ENCODE data around the gene HIC2.
"Not testable (repeated sequence)": the region's sequence is repeated elsewhere in the genome, so short reads cannot be mapped to it uniquely, and the experiment has no call there.

Gene HIC2

DNA sequence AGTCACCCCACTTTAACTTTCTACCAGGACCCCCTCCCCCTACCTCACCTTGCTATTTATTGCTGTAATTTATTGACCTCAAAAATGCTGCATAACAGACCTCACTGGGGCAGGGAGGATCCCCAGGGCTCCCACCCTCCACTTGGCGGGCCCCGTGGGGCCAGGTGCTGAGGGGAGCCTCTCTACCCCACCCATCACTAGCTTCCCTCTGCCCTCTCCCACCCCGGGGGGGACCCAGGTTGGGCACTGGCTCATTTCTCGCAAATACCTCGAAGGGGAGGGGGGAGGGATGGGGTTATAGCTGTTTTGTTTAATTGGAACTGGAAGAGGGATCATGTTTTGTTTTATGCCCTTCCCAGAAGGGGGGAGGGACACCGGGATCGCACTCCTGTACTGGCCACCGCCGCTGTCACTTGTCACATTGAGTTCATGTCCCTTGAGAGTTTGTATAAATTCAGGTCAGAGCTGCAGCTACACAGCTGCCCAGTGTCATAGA, 33.7 kb downstream of the HIC2 start:
- no peak for DNase-seq

DNA sequence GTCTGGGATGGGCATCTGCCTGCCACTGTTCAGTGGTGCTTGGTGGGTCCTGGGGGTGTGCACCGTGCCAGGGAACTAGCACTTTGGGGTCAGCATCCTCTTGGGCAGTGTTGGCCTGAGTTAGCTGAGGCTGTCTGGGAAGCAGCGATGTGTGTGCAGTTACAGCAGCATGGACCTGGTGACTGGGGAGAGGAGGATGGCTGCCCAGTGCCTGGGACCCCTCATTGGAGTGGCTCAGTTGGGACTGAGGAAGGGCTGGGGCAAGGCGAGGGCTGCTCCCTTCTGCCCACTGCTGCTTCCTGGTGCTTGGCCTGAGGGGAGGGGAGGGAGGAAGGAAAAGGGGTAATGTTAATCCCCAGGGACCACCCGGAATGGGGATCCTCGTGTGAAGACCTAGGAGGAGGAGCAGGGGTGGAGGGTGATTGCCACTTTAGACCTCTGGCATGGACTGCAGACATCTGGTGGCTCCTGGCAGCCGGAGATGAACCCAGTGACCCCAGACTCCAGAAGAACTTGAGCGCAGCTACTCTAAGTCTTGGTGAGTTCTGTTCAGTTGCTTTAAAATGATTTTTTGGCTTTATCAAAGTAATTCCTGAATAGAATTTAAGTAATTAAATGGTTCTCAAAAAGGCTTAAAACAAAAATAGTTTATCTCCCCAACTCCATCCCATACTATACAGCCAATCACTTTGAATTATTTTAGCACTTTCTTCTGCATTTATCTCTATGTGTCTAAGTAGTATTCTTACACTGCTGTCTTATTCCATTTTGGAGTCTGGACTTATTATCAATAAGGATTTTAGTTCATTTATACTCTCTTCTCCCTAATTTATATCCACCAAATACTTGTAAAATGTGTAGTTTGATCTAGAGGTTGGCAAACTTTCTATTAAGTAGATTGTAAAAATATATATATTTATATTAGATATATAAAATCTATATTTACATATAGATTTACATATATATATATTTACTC, 34.7 kb downstream of the HIC2 start:
- no peak for DNase-seq

DNA sequence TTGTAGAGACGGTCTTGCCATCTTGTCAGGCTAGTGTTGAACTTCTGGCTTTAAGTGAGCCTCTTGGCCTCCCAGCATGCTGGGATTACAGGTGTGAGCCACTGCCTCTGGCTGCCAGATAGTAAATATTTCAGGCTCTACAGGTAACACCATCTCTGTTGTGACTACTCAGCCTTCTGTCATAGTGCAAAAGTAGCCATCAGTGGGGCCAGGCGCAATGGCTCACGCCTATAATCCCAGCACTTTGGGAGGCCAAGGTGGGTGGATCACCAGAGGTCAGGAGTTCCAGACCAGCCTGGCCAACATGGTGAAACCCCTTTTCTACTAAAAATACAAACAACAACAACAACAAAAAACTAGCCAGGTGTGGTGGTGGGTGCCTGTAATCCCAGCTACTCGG, 35.5 kb downstream of the HIC2 start:
- DNase-seq, result not testable (repeated sequence)

DNA sequence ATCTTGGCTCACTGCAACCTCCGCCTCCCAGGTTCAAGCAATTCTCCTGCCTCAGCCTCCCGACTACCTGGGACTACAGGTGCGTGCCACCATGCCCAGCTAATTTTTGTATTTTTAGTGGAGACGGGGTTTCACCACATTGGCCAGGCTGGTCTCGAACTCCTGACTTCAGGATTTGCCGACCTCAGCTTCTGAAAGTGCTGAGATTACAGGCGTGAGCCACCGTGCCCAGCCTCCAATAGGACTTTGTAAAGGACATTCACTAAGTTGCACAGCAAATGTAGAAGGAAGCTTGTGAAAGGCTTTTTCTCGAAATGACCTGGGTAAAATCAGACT, 37.8 kb downstream of the HIC2 start:
- DNase-seq, result not testable (repeated sequence)

DNA sequence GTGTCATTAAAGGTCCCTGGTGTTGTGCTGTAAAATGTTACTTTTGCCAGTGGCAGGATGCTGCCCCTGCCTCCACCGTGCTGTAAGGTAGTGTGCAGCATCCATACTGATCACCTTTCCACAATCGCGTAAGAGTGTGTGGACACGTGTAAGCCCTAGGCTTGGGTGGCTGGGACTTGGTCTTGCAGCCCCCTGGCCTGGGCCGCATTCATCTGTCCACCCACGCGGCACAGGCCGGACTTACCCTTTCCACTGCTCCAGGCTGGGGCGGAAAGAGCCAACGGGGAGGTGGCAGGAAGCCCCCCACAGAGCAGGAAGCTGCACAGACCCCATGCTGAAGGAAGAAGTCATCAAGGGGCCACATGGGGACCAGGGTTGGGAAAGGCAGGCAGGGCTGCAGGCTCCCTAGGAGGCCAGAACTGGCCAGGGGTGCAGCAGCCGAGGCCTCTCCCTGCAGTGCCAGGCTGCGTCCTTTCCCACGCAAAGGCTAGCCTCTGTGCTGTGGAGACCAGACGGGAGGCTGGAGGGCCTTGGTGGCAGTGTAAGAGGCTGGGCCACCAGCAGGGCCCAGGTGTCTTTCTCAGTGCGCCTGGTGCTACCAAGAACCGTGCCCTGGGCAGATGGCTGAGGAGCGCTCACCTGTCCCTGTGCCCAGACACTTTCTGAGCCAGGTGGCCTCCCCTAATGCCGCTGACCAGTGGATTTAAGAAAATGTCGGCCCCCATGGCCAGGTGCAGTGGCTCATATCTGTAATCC, 38.3 kb downstream of the HIC2 start:
- no peak for DNase-seq

DNA sequence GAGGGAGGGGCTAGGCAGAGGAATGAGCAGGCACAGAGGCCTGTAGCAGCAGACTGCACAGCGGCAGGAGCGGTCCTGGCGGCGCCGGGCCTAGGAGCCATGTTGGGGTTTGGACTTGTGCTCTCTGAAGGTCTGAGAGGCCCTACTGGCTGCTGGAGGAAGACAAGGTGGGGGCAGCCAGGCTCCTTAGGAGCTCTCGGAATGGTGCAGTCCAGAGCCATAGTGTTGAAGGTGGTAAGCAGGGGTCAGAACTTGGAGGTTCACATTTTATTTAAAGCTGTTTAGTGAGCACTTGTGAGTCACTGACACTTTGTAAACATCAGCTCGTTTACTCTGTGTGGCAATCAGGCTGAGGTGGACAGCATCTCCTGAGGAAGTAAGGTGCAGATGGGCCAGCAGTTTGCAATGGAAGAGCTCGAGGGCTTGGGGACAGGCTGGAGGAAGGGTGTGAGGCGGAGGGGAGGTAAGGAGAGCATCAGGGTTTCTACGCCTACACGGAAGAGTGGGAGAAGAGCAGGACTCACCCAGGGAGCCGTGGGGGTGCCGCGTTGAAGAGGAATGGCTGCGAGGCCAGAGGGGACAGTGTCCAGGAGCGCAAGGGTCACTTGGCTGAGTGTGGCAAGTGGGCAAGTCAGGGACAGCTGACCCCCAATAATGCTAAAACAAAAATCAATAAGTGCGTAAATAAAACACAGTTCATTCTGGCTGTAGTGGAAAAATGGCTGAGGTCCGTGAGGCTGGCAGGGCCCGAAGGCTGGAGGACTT, 40.0 kb downstream of the HIC2 start:
- DNase-seq, result no peak

DNA sequence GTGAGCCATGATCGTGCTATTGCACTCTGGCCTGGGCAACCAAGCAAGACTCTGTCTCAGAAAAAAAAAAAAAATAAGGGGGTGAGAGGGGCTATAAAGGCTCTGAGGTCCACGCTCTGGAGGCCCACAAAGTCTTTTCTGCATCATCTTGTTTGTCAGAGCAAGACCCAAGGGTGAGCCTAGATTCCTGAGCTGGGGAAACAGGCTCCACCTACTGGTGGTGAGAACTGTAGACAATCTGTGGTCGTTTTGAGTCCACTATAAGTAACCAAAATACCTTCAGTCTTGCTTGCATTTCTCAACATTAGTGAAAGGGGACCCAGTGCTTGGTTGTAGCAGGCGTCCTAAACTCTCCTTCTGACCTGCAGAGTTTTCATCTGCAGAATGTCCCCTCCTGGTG, 45.5 kb downstream of the HIC2 start:
- DNase-seq, result not testable (repeated sequence)

DNA sequence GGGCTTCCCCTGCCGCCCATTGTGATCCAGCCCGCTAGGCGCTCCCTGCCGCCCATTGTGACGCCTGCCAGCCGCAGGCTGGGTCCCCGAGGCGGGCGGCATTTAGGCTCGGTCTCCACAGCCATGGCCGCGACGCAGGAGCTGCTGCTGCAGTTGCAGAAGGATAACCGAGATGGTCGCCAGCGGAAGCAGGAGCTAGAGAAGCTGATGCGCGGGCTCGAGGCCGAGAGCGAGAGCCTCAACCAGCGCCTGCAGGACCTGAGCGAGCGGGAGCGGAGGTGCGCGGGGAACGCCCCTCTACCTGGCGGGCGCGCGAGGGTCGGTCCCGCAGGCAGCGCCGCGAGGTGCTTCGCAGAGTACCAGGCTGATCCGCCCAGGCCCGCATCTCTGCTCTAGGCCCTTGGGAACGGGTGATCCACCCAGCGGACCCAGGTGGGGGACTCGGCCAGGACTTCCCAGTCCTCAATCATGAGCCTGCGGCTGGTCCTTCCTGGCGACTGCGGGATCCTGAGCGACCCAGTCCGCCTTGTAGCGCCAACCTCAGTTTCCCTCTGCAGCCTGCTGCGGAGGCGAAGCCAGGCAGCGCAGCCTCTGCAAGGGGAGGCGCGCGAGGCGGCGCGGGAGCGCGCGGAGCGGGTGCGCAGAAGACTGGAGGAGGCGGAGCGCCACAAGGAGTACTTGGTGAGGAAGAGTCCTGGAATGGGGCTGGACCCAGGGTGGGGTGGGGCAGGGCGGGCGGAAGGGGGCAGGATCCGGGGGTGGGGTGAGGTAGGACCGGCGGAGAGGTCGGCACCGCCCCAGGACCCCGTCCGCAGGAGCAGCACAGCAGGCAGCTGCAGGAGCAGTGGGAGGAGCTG, 50.4 kb downstream of the HIC2 start, which contains the start of gene TMEM191C:
TSS of gene TMEM191C (plus strand) at position 51 of the 857 bp plus-strand sequence. CDS start at position 124, 73 bp downstream.
- DNase-seq, result not testable (repeated sequence)

DNA sequence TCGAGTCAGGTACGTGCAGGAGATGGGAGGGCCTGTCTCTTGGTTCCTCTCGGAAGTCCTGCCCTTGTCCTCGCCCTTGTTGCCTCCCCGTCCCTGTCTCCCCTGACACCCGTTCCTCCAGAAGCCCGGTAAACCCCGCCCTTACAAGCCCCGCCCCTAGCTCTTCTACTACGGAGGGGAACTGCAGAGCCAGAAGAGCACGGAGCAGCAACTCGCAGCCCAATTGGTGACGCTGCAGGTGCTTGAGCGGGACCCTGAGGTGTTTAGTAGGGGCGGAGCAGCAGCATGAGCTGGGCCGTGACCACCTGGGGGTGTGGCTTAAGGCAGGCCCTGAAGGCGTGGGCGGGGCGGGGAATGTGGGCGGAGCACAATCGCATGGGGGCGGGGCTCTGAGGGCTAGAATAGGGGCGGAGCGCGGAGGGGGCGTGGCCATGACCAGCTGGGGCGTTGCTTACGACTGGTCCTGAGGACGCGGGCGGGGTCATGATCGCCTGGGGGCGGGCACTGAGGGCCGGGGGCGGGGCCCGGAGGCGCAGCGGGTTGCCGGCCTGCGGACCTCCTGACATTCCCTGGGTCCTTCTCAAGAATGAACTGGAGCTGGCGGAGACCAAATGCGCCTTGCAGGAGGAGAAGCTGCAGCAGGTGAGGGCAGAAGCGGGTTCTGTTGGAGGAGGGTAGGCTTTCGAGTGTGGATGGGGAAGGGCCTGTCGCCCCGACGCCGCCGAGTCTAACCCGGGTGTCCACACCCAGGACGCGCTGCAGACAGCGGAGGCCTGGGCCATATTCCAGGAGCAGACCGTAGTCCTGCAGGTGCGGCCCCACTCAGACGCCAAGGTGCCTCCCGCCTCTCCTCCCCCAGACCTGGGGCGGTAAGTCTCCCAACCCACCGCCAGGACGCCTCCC, 51.3 kb downstream of the HIC2 start:
- DNase-seq, result not testable (repeated sequence)

DNA sequence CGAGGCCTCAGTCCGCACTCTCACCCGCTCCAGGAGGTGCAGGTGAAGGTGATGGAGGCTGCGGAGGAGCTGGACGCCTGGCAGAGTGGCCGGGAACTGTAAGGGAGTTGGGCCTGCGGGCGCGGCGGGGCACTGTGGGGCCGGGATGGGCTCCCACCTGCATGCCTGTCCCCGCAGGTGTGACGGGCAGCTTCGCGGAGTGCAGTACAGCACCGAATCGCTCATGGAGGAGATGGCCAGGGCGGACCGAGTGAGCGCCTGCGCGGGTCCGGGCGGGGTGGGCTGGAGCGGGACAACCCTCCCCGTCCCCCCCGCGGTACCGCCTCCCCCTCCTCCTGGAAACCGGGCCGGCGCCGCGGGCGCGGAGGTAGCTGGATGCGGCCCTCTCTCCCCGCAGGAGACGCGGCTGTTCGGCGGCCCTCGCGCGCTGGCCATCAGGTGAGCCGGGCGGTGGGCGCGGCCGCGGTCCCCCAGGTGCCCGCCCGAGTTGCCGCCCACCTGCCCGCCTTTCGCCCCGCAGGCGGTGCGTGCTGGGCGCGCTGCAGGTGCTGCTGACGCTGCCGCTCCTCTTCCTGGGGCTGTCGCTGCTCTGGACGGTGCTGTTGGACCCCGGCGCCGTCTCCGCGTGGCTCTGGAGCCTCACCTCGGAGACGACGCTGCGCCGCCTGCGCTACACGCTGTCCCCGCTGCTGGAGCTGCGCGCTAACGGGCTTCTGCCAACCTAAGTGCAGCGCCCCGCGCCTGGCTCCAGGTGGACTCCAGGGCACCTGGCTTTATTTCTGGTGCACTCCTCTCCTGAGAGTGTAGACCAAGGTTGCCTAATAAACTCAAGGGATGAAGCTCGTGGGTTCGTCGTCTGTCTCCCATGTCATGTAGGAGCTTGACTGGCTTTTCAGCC, 52.2 kb downstream of the HIC2 start:
- not testable (repeated sequence) for DNase-seq

DNA sequence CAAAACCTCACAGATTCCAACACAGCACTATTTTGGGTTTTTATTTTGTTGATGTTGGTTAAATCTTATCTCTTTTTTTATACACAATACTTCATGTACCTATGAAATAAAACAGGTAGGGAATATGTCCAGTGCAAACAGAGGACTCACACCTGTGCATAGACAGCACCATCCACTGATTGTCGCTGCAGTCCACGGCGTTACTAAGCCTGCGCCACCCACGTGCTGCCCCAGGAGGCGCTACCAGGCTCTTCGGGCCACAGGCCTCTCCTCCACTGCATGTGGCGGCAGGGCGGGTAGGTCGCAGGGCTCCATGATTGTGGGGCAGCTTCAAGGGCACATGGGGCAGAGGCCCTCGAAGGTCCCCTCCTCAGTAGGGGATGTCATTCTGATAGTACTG, 55.8 kb downstream of the HIC2 start:
- not testable (repeated sequence) for DNase-seq

DNA sequence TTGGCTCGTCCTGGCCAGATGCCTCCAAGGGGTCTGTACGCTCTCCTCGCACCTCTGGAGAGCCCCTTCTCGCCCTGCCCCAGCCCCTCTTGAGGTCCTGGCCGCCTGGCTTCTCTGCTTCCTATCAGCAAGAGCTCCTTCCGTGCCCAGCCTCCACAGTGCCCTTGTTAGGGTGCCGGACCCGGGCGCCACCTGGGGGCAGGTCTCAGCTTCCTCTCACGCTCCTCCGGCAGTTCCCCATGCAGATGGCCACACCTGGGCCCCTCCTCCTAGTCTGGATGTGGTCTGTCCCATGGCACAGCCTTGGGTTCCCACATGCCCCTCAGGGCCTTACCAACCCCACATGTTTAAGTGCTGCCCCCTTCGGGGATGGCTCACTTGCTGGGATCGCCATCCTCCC, 56.5 kb downstream of the HIC2 start:
- DNase-seq, result not testable (repeated sequence)

DNA sequence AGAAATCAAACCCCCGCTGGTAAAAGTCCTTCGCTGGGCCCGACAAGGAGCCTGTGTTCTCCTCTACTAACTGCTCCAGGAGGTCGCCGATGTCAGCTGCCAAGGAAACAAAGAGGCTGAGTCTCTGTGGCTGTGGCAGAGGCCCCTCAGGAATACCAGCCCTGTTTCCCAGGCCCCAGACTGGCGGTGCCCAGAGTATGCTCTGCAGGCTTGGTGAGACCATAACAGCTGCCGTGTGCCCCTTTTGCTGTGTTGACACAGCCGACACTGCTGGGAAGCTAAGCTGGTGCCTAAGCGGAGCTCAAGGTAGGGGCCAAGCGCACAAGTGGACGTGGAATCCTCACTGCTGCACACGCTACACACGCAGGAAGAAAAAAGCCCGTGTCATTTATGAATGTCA, 66.9 kb downstream of the HIC2 start:
- DNase-seq, result not testable (repeated sequence)

DNA sequence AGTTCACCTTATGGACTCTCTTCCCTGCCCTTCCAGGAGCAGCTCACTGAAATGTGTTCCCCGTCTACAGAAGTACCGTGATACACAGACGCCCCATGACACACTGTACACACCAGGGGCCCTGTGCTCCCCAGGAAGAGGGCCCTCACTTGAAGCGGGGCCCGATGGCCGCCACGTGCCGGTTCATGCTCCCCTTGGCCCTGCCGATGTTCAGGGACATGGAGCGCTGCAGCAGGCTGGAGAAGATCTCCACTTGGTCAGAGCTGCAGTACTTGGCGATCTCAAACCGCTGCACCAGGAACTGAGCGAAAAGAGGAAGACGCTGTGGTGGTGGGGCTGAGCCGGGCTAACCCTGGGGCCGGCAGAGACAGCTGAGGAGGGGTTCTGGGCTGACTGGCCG, 70.6 kb downstream of the HIC2 start:
- DNase-seq, result not testable (repeated sequence)

DNA sequence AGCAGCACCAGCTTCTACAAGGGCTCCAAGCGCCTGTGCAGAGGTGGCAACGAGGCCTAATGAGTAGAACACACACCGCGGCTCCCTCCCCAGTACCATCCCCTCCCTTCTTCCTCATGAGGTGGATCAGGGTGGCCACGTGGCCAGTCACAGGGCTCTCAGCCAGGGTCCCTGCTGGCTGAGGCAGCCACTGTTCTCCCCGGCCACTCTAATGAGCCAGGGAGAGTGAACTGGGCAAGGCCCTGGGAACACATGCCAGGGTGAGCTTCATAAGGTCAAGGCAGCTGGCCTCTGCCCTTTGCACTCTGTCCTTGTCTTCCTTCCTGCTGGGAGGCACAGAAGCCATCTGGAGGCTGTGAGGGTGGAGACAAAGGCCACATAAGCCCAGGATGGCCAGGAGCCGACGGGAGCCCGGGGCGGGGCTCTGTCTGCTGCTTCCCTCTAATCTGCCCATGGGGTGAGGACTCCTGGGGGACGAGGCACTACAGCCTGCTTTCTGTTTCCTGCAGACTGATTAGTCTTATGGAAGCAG, 72.0 kb downstream of the HIC2 start:
- DNase-seq, result not testable (repeated sequence)

DNA sequence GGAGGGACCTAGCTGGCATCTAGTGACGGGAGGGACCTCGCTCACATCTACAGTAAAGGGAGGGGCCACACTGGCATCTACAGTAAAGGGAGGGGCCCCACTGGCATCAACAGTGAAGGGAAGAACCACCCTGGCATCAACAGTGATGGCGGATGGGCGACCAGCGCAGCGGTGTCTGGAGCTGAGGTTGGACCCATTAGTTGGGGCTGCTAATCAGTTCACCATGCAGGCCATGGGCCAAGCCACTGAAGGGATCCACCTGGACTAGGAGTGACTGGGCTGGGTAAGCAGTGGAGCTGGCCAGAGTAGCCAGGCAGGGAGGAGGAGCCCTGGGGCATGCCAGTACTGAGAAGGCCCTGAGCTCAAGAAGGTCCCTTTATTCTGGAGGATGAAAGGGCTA, 73.4 kb downstream of the HIC2 start:
- DNase-seq, result not testable (repeated sequence)

DNA sequence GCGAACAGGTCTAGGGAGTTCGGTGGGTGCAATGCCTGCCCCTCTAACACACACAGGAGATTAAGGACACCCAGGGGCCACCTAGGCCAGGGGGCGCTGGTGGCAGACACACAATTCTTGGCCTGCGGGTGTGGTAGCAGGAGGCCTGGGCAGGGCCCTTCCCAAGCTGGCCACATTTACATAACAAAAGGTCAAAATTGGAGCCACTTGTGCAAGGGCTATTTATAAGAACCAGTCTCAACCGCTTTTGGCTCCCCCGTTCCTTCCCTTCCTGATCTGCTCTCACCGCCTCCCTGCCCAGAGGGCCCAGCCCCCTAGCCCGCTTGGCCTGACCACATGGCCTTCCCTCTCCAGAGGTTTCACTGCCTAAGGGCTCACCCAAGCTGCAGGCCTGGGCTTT, 75.1 kb downstream of the HIC2 start:
- not testable (repeated sequence) for DNase-seq

DNA sequence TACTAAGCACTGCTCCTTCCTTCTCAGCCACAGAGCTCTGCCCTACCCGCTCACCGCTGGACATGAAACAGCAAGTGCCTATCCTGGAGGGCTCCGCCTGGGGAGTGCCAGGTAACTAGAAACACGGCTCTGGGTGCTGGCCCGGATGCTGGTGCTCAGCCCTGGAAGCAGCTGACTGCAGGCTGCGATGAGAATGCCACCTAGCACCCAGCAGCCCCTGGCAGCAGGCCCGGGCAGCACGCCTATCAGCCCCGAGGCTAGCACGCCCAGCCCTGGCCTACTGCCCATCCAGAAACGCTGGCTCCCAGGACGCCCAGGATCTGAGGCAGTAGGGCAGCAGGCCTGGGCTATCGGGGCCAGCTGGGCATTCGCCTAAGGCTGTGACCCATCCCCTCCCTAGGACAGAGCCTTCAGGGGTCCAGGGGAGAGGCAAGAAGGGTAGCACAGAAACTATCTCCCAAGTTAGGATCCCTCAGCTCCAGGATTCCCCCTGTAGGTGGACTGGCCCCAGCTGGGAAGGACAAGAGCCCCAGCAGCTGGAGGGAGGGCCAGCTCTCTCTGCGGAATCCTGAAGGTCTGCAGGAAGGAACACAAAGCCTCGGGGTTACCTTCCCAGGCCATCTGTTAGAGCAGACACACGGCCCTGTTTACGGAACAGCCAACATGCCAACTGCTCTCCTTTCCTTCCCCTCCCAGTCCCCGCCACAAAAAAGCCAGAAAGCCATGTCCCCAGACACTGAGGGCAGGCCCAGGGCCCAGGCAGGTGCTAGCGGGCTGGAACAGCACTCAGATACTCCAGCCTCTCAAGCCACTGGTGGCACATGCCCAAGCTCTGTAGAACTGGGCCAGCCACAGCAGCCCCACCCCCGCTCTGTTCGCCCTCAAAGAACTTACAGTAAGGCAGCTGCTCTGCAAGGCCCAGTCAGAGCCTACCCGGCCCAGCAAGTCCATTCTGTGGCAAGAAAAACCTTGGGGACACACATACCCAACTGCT, 76.9 kb downstream of the HIC2 start:
- DNase-seq, result not testable (repeated sequence)

Data from NCI-H1417 (cell line).